ENCODE results near the gene SEMA3F. TPM values are rescaled to one million over a fixed set of nuclear protein-coding genes. Genes with fewer than 3 reads are reported as not detected.
"Not testable (repeated sequence)": the region's sequence is repeated elsewhere in the genome, so short reads cannot be mapped to it uniquely, and the experiment has no call there.

Gene SEMA3F
- polyA plus RNA-seq, 4 donors = 75.1 to 81.1 (median 78.5) TPM

GRCh38 chr3:50227390-50228183 is 72.5 kb downstream of the SEMA3F start:
- DNase-seq (ENCODE audit: low read depth in 4 of 4, low spot score in 3 of 4) = peak; percentile 88 to 94 (median 91)

- not testable (repeated sequence) for DNase-seq (ENCODE audit: low read depth in 4 of 4, low spot score in 3 of 4)
These were observed 73.2 kb downstream of the SEMA3F start for GRCh38 chr3:50228184-50228763.

- no peak for DNase-seq (ENCODE audit: low read depth in 4 of 4, low spot score in 3 of 4)
These were observed 74.4 kb downstream of the SEMA3F start for GRCh38 chr3:50229490-50229889.

GRCh38 chr3:50230104-50230793 is 75.1 kb downstream of the SEMA3F start:
- no peak for DNase-seq (ENCODE audit: low read depth in 4 of 4, low spot score in 3 of 4)

- DNase-seq (ENCODE audit: low read depth in 4 of 4, low spot score in 3 of 4) = no peak
These were observed 75.6 kb downstream of the SEMA3F start for GRCh38 chr3:50230794-50231125.

- no peak for DNase-seq (ENCODE audit: low read depth in 4 of 4, low spot score in 3 of 4)
These were observed 76.5 kb downstream of the SEMA3F start for GRCh38 chr3:50231581-50231980.

GRCh38 chr3:50232303-50232702 is 77.2 kb downstream of the SEMA3F start:
- no peak for DNase-seq (ENCODE audit: low read depth in 4 of 4, low spot score in 3 of 4)

- no peak for DNase-seq (ENCODE audit: low read depth in 4 of 4, low spot score in 3 of 4)
These were observed 78.1 kb downstream of the SEMA3F start for GRCh38 chr3:50233176-50233575.

- DNase-seq (ENCODE audit: low read depth in 4 of 4, low spot score in 3 of 4) = peak; percentile 91 to 97 (median 94)
These were observed 80.8 kb downstream of the SEMA3F start, which contains the start of gene GNAI2 for GRCh38 chr3:50235716-50236483. Gene GNAI2 (plus strand): TSS chr3:50236204. CDS start chr3:50236336, 132 bp downstream.

- no peak for DNase-seq (ENCODE audit: low read depth in 4 of 4, low spot score in 3 of 4)
These were observed 81.5 kb downstream of the SEMA3F start for GRCh38 chr3:50236484-50237132.

- no peak for DNase-seq (ENCODE audit: low read depth in 4 of 4, low spot score in 3 of 4)
These were observed 82.1 kb downstream of the SEMA3F start for GRCh38 chr3:50237133-50237651.

- no peak for DNase-seq (ENCODE audit: low read depth in 4 of 4, low spot score in 3 of 4)
These were observed 82.8 kb downstream of the SEMA3F start for GRCh38 chr3:50237754-50238548.

GRCh38 chr3:50238549-50239026 is 83.5 kb downstream of the SEMA3F start:
- DNase-seq (ENCODE audit: low read depth in 4 of 4, low spot score in 3 of 4) = no peak

Other genes starting within 250 kb of the SEMA3F start
- 10 to 100 TPM in 1 of 4 donors, 1 to 10 TPM in 3; 7.1 to 10.8 (median 7.9) TPM for gene MON1A, start 225.5 kb upstream of the SEMA3F start, polyA plus RNA-seq (ENCODE audit: insufficient read length in 4 of 4)
- 100 to 1,000 TPM in 3 of 4 donors, 10 to 100 TPM in 1; 98.8 to 148 (median 115) TPM for gene RBM6, start 215.2 kb upstream of the SEMA3F start, polyA plus RNA-seq (ENCODE audit: insufficient read length in 4 of 4)
- gene RBM5, start 66.4 kb upstream of the SEMA3F start, polyA plus RNA-seq (ENCODE audit: insufficient read length in 4 of 4) = 100 to 1,000 TPM; 231 to 273 (median 235) TPM
- under 1 TPM in 2 of 4 donors, not detected in 2; 0.03 to 0.10 TPM for gene GNAT1, start 36.3 kb downstream of the SEMA3F start, polyA plus RNA-seq (ENCODE audit: insufficient read length in 4 of 4)
- gene SLC38A3, start 49.9 kb downstream of the SEMA3F start, polyA plus RNA-seq (ENCODE audit: insufficient read length in 4 of 4) = 1 to 10 TPM; 5.0 to 9.6 (median 6.6) TPM
- 100 to 1,000 TPM; 203 to 219 (median 207) TPM for gene GNAI2, start 80.9 kb downstream of the SEMA3F start, polyA plus RNA-seq (ENCODE audit: insufficient read length in 4 of 4)
- gene SEMA3B, start 113.8 kb downstream of the SEMA3F start, polyA plus RNA-seq (ENCODE audit: insufficient read length in 4 of 4) = 100 to 1,000 TPM in 1 of 4 donors, 10 to 100 TPM in 3; 86.9 to 125 (median 92.2) TPM
- gene LSMEM2, start 123.8 kb downstream of the SEMA3F start, polyA plus RNA-seq (ENCODE audit: insufficient read length in 4 of 4) = under 1 TPM; 0.51 to 0.75 (median 0.66) TPM
- 10 to 100 TPM; 39.6 to 50.5 (median 45.0) TPM for gene IFRD2, start 137.1 kb downstream of the SEMA3F start, polyA plus RNA-seq (ENCODE audit: insufficient read length in 4 of 4)
- 1 to 10 TPM; 3.1 to 3.8 (median 3.1) TPM for gene HYAL3, start 144.1 kb downstream of the SEMA3F start, polyA plus RNA-seq (ENCODE audit: insufficient read length in 4 of 4)
- 10 to 100 TPM in 1 of 4 donors, 1 to 10 TPM in 3; 8.6 to 10.5 (median 9.9) TPM for gene NAA80, start 144.1 kb downstream of the SEMA3F start, polyA plus RNA-seq (ENCODE audit: insufficient read length in 4 of 4)
- gene HYAL1, start 148.2 kb downstream of the SEMA3F start, polyA plus RNA-seq (ENCODE audit: insufficient read length in 4 of 4) = 1 to 10 TPM; 6.2 to 8.0 (median 6.8) TPM
- gene HYAL2, start 167.4 kb downstream of the SEMA3F start, polyA plus RNA-seq (ENCODE audit: insufficient read length in 4 of 4) = 10 to 100 TPM; 62.8 to 92.9 (median 75.5) TPM
- gene TUSC2, start 172.9 kb downstream of the SEMA3F start, polyA plus RNA-seq (ENCODE audit: insufficient read length in 4 of 4) = 10 to 100 TPM; 24.6 to 29.7 (median 27.7) TPM
- 10 to 100 TPM; 17.5 to 22.8 (median 17.8) TPM for gene RASSF1, start 185.5 kb downstream of the SEMA3F start, polyA plus RNA-seq (ENCODE audit: insufficient read length in 4 of 4)
- 1 to 10 TPM; 3.6 to 4.7 (median 3.8) TPM for gene ZMYND10, start 190.4 kb downstream of the SEMA3F start, polyA plus RNA-seq (ENCODE audit: insufficient read length in 4 of 4)
- 10 to 100 TPM; 30.3 to 36.9 (median 32.6) TPM for gene NPRL2, start 195.5 kb downstream of the SEMA3F start, polyA plus RNA-seq (ENCODE audit: insufficient read length in 4 of 4)
- 10 to 100 TPM; 11.9 to 18.3 (median 15.3) TPM for gene CYB561D2, start 195.5 kb downstream of the SEMA3F start, polyA plus RNA-seq (ENCODE audit: insufficient read length in 4 of 4)
- 10 to 100 TPM; 37.8 to 49.5 (median 38.7) TPM for gene TMEM115, start 204.2 kb downstream of the SEMA3F start, polyA plus RNA-seq (ENCODE audit: insufficient read length in 4 of 4)